ENCODE measurements around the gene UBE2E2. TPM values are rescaled to one million over a fixed set of nuclear protein-coding genes. Genes with fewer than 3 reads are reported as not detected.

UBE2E2 gene
- total RNA-seq, 1 donor from 2014 or later: 45.1 TPM

DNA sequence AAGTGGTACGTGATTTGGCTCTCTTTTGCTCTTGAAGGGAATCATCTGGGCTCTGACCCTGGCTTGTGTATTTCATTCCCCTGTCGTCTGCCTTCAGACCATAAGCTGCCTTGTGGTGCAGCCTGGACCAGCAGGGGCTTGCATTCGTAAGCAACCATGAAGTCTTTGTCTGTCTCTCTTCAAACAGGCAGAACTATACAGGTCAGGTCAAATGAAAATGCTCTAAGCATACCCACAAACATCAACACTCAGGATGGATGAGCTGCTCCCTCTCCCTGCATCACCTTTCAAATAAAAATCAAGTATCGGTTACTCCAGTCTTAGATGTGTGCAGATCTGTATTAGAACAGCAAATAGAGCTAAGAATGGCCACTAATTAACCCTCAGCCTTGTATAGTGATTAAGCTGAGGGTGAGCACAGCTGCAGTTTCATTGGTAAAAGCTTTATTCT lies 334.0 kb downstream of the UBE2E2 start:
- DNase-seq (ENCODE audit: low spot score): no peak

DNA sequence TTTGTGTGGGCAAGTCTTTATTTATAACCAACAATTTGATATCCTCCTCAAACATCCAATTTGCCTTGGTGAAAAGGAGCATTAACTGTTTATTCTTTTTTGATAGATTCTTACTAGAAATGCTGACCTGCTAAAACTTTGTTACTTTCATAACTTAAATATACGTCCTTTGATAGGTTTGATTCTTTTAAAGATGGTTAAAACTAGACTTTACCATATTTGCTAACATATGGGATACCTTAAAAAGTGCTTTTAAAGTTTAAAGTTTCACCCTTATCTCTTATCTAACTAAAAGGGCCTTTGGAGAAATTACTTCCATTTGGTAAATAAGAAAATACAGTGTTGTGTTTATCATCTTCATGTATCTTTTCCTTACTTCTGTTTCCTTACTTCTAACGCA lies 336.1 kb downstream of the UBE2E2 start:
- no peak for DNase-seq (ENCODE audit: low spot score)

DNA sequence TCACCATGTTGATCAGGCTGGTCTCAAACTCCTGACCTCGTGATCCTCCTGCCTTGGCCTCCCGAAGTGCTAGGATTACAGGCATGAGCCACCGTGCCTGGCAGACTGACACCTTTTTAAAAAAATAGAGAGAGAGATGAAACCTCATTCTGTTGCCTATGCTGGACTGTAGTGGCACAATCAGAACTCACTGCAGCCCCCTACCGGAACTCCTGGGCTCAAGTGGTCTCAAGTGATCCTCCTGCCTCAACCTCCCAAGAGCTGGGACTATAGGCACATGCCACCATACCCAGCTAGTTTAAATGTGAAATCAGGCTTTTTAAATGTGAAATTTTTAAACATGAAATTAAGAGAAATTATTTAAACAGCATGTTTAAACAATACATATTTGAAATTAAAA lies 337.5 kb downstream of the UBE2E2 start:
- DNase-seq (ENCODE audit: low spot score): no peak

DNA sequence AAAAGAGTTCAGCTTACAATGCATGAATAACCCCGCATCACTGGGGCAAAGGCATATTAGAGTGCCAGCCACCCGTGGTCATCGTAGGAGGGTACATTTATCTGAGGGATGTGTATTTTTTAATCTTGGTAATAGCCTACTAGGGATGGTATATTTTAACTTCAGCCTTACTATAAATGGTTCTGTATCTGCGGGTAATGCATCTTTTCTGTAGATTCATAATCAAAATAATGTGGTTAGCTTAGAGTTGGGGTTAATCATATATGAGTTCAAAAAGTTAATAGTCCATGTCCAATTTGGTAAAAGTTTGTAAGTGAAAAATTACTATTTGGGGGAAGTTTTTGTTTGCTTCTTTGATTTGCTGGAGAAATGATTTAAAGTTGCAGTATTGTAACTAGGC lies 339.0 kb downstream of the UBE2E2 start:
- no peak for DNase-seq (ENCODE audit: low spot score)

DNA sequence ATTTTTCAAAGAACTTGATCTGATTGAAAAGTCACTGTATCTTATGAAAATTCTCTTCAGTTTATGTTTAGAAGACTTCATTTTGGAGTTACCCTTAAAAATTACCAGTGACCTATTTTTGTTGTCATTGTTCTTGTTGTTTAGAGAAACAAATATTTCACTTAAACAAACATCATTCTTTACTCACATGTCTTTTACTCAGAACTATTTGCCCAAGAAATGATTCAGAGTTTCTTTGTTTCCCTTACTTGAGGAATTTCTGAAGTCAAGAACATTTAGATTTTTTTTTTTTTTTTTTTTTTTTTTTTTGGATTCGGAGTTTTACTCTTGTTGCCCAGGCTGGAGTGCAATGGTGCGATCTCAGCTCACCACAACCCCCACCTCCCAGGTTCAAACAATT lies 343.1 kb downstream of the UBE2E2 start:
- no peak for DNase-seq (ENCODE audit: low spot score)

DNA sequence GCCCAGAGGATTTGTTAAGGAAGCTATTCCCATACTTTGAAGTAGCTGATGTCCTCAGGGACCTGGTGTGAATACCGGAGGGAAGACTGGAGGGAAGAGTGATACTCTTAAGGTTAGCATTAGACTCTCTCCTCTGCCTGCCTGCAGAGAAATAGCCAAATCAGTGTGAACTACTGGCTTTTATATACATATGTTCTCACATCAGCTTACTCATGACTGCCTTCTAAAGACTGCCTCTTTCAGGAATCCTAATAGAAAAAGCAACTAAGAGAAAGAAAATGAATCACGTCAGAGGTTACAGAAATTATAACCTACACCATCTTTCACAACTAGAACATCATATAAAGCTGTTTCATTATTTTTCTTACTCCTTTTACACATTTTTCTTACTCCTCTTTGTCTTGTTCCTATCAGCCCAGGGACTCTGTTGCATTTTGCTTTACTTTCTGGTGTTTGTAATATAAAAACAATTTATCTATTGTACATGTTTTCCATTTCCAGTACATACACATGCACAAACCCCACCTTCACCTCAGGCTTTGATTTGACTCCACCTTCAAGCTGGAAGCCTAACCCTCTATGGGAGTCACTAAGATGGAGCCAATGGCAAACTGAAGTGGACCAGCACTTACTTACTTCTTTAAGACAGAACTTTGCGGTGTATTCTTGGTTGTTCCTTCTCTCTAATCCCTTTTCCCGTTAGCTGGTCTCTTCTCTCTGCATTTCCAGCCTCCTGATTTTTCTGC lies 345.0 kb downstream of the UBE2E2 start:
- no peak for DNase-seq (ENCODE audit: low spot score)

DNA sequence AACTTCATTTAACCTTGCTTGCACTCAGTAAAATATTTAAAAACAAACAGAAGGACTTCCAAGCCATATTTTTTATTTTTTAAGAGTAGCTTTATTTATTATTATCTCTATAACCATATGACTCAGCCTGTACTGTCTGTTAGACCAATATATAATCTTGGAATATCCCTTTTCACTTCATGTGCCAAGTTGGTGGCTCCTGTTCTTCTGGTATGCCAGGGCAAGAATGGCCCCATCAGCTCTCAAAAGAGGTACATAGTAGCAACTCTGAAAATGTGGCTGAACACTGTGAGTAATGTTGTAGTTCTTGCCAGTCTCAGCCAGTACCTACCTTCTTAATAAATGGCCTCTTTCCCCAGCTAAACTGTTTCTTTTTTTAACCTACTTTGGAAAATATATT lies 345.6 kb downstream of the UBE2E2 start:
- DNase-seq (ENCODE audit: low spot score): no peak

DNA sequence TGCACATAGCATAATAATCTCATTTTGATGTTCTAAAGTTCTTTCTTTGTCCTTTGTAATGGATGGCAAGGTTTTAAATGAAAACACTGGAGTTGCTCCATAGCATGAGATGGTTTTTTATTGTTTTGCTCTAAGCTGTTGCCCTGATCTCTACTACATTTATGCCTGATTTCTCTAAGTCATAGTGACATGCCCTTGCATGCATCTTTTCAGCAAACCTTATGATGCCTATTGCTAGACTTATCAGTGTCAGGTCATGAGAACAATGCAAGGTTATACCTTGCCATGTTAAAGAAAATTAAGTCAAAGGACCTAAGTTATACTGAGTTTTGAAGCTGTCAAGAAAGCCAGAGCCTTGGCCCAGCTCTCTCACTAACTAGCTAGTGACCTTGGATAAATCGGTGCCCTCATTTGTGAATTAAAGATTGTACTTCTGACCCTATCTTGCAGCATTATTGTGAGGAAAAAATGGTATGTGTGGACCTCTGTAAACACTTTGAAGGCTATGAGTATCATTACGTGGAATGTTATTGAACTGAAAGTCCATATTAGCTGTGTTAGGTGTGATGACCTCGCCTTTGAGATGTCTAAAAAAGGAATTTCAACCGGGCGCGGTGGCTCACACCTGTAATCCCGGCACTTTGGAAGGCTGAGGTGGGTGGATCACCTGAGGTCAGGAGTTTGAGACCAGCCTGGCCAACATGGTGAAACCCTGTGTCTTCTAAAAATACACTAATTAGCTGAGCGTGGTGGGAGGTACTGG lies 346.2 kb downstream of the UBE2E2 start:
- no peak for DNase-seq (ENCODE audit: low spot score)

DNA sequence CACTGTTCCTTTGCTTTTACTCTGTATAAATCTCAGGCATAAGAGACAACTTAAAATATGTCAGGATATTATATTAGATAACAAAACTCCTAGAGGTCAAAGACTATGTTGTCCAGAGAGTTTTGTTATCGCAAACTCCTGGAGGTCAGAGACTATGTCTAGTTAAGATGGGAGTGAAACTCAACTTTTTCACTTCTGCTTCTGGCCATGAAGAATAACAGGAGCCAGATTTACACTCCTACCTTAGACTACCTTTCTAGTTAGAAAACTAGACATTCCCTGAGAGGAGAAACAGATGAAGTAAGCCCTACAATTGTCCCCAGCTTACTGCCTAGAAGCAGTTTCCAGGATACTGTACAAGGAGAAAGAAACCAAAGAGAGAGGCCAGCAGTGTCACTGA lies 347.3 kb downstream of the UBE2E2 start:
- no peak for DNase-seq (ENCODE audit: low spot score)

DNA sequence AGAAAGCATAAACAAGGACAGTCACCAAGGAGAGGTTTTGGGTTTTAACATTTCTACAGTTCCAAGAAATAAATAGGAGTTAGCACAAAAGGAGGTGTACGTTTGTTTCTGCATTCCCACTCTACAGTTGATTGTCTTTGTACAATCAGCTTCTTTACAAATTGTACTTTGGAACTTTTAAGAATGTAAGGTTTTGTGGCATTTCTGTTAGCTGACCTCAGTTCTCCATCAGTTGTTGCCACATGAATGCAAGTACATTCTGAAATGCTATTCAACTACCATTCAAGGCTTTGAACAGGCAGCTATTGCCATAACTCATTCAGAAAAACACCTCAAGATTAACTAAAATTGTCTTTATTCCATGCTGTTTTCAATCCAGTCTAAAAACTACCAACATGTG lies 349.4 kb downstream of the UBE2E2 start:
- DNase-seq (ENCODE audit: low spot score): no peak

DNA sequence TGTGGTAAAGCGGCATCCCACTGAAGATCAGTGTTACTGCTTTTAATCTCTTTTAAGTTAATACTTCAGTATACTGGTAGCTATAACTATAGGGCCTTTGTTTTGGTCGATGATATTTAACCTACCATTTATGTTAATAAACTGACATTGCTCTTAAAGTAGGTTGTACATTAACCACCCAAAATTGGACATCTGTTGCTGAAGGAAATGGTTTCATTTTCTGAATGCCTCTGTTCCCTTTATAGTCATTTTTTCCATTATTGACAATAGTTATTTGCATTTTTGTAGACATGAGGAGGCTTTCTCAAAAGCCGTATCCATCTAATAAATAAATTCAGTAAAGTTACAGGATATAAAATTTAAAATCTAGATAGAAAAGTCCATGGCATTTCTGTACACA lies 350.2 kb downstream of the UBE2E2 start:
- DNase-seq (ENCODE audit: low spot score): no peak

DNA sequence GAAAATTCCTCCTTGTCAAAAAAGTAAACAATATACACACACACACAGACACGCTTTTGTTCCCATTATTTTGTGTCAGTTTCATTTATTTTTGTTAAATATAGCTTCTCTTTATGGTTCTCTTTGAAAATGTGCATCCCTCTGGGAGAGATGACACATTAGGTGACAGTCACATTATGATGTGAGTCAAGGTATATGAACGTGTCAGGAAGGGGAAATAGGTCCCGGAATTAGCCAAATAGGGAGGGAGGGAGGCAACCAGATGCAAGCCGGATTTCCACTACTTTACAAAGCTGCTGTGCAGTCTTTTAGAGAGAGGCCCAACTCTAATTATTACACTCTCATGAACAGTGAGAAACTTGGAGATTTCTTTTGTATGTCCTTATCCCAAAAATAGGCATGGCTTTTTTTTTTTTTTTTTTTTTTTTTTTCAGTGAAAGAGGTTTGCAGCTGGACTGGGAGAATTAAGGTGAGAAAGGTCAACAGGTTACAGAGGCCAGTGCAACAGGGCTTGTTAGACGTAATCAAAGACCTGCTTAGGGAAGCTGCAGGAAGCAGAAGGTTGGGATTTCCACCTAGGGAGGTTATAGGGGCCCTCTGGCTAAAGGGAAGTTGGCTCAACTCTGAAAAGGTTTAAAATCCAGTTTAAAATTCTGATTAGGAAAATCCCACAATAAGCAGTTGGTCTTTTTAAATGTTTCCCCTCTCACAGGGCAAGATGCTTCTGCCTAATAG lies 362.1 kb downstream of the UBE2E2 start:
- no peak for DNase-seq (ENCODE audit: low spot score)

DNA sequence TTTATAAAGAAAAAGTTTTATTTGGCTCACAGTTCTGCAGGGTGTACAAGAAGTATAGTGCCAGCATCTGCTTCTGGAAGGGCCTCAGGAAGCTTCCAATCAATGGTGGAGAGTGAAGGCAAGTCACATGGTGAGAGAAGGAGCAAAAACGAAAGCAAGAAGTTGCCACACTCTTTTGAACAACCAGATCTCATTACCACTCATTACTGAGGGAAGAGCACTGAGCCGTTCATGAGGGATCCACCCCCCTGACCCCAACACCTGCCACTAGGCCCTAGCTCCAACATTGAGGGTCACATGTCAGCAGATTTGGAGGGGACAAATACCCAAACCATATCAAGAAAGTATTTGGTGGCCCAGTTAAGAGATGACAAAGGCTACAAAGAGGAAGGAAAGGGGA lies 363.4 kb downstream of the UBE2E2 start:
- no peak for DNase-seq (ENCODE audit: low spot score)

DNA sequence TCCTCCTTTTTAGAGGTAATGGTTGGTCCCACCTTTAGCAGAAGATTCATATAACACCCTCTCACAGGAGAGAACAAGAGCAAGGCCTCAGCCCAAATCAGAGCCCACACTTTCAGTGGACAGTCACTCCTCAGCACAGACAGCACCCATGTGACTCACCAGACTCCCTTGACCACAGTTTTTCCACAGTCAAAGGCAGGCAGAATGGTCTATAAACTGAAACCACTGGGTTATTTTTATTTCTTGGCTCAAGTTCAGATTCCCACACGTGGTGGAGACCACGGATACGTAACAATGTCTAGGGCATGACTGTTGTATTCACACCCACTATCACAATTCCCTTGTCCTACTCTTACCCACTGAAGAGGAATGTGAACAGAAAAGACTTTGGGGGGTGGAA lies 364.8 kb downstream of the UBE2E2 start:
- DNase-seq (ENCODE audit: low spot score): no peak

DNA sequence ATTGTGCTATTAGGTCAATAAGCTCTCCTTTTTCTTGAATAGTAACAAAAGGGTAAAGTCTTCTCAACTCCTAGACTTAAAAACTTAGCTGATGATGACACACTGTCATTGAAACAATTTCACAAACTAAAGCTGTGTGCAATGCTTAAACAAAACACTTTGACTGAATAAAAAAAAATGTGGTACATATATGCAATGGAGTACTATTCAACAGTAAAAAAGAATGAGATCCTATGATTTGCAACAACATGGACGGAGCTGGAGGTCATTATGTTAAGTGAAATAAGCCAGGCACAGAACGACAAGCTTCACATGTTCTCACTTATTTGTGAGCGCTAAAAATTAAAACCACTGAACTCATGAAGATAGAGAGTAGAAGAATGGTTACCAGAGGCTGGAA lies 370.7 kb downstream of the UBE2E2 start:
- no peak for DNase-seq (ENCODE audit: low spot score)

DNA sequence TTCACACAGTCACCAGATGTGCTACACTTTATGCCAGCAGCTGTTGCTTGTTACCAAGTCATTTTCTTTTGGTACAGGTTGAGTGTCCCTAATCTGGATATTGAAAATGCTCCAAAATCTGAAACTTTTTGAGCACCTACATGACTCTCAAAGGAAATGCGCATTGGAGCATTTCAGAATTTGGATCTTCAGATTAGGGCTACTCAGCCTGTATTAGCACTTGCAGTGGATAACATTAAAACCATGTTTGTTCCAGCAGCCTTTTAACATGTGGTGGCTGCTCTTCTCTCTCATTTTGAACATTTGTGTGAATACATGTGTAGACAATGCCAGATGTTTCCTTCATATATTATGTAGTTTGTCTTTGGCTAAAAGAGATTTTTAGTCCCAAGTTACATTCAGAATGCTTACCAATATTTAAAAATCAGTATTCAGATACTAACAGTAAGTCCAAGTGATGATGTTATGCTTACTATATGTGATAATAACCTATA lies 371.7 kb downstream of the UBE2E2 start:
- DNase-seq (ENCODE audit: low spot score): no peak

DNA sequence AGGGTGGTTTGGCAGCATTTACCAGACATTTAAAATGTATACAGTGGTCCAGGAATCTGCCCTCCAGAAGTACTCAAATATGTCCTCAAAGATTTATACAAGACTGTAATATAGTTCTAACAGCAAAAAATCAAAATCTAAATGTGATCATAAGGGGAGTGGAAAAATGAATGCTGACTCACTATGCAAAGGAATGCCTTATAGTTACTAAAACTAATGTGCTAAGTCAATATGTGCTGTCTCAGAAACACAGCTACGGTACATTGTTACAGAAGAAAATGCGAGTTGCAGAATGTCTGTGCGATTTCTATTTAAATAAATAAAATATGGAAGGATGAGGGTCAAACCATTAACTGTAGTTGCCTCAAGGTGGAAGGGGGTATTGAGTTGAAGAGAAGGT lies 372.6 kb downstream of the UBE2E2 start:
- no peak for DNase-seq (ENCODE audit: low spot score)

DNA sequence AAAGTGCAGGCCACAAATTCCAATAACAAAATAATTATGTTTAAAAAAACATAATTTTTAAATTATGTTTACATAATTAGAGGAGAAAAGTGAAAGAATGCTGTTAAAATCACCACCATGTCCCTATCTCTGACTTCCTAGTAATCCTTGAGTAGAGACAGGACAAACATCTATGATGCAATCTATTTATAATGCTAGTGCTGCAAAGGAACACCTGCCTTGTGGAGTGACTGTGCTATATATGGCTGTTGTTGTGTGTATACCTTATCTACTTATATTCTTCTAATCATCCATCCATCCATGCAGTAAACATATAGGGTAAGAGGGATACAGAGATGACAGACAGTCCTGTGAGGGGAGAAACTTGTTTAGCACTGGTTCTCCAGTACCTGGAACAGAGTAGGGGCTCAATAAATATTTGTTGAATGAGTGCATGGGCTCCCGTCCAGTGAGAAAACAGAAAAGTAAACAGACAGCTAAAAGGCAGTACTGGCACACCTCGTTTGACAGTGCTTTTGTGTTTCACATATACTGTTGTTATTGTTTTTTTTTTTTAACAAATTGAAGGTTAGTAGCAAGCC lies 373.3 kb downstream of the UBE2E2 start:
- DNase-seq (ENCODE audit: low spot score): no peak

DNA sequence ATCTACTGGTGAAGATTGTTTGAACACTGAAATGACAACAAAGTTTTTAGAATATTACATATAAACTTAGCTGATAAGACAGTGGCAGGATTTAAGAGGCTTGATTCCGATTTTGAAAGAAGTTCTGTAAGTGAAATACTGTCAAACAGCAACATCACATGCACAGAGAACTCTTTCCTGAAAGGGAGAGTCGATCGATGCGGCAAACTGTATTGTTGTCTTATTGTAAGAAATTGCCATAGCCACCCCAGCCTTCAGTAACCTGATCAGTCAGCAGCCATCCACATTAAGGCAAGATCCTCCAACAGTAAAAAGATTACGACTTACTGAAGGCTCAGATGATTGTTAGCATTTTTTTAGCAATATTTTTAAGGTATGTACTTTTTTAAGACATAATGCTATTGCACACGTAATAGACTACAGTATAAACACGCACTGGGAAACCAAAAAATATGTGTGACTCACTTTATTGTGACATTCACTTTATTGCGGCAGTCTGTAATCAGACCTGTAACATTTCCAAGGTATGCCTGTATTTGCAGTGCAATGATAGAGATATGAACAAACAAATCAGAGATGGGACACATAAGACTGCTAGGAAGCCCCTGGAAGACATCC lies 377.1 kb downstream of the UBE2E2 start:
- no peak for DNase-seq (ENCODE audit: low spot score)

DNA sequence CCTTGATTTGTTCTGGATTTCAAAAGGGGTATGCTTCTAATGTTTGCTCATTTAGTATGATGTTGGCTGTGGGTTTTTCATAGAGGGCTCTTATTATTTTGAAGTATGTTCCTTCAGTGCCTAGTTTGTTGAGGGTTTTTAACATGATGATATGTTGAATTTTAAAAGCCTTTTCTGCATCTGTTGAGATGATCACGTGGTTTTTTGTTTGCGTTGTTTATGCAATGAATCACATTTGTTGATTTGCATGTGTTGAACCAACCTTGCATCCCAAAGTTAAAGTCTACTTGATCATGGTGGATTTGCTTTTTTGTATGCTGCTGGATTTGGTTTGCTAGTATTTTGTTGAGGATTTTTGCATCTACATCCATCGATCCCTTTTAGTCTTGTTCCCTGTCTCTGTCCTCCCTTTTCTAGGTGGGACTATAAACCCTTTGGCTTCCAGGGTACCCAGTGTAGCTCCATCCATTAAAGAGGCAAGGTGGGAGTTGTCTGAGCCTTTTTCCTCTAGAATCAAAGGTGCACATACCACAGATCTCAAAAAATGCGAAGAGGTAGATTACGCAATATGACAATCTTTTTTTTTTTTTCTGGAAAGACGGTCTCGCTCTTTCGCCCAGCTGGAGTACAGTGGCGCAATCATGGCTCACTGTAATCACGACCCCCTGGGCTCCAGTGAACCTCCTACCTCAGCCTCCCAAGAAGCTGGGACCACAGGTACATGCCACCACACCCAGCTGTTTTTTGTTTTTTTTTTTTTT lies 381.0 kb downstream of the UBE2E2 start:
- no peak for DNase-seq (ENCODE audit: low spot score)

DNA sequence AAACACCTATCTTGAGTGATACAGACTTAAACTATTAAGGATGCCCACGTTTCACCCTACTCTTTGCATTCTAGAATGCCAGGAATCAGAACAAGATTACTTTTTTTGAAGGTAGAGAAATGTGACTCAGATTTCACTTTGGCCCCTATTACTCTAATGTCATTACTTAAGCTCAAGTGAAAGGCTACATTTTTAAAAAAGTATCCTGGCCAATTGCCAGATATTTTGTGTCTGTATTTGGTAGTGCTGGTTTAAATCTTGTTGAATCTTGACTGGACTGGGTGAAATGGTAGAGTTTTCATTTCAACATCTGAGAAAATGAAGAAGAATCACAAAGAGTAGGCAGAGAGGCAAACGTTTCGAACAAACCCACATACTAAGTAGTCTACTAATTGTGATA lies 384.4 kb downstream of the UBE2E2 start:
- DNase-seq (ENCODE audit: low spot score): no peak
